ENCODE data around the gene DLST. TPM values are rescaled to one million over a fixed set of nuclear protein-coding genes. Genes with fewer than 3 reads are reported as not detected.

DLST gene
- polyA plus RNA-seq, 3 donors = 6.7 to 76.5 (median 7.3) TPM

GRCh38 chr14:74852922-74853530 lies 28.7 kb upstream of the DLST start:
- no peak overlapping the region for H3K9ac ChIP-seq (ENCODE audit: insufficient read depth, low read length, poor library complexity, severe bottlenecking)

GRCh38 chr14:74853581-74853980 lies 28.1 kb upstream of the DLST start:
- TF ChIP-seq, protein P1, sequence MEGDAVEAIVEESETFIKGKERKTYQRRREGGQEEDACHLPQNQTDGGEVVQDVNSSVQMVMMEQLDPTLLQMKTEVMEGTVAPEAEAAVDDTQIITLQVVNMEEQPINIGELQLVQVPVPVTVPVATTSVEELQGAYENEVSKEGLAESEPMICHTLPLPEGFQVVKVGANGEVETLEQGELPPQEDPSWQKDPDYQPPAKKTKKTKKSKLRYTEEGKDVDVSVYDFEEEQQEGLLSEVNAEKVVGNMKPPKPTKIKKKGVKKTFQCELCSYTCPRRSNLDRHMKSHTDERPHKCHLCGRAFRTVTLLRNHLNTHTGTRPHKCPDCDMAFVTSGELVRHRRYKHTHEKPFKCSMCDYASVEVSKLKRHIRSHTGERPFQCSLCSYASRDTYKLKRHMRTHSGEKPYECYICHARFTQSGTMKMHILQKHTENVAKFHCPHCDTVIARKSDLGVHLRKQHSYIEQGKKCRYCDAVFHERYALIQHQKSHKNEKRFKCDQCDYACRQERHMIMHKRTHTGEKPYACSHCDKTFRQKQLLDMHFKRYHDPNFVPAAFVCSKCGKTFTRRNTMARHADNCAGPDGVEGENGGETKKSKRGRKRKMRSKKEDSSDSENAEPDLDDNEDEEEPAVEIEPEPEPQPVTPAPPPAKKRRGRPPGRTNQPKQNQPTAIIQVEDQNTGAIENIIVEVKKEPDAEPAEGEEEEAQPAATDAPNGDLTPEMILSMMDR (IDR thresholded peaks at IDR 0.05) = no peak
- H3K27ac Mint-ChIP-seq = no peak overlapping the region
- no peaks in the 10 kb centered on the region for H3K27me3 ChIP-seq (ENCODE audit: control insufficient read depth in 2 of 2, insufficient read depth in 2 of 2, low read length in 2 of 2)
- H3K9ac ChIP-seq (ENCODE audit: insufficient read depth, low read length, poor library complexity, severe bottlenecking) = no peak overlapping the region
- no peak overlapping the region for H2AFZ ChIP-seq (ENCODE audit: insufficient read depth, low read depth, low read length, poor library complexity, severe bottlenecking)
- H3K4me1 ChIP-seq (ENCODE audit: control insufficient read depth in 1 of 2, insufficient read depth in 2 of 2, low read length in 2 of 2) = no peaks in the 10 kb centered on the region
- H3K36me3 Mint-ChIP-seq = no peaks in the 10 kb centered on the region
- no peaks in the 10 kb centered on the region for H3K9me3 ChIP-seq (replicated peaks in 1 of 2; ENCODE audit: control insufficient read depth in 1 of 2, insufficient read depth in 1 of 2, low read length in 2 of 2)
- H3K4me3 Mint-ChIP-seq = no peak overlapping the region
- peaks cover 7% of the 10 kb centered on the region for H3K4me1 Mint-ChIP-seq
- intact Hi-C loops (cut with micrococcal nuclease) = no loop called here
- no peaks in the 10 kb centered on the region for H3K79me2 ChIP-seq (ENCODE audit: insufficient read depth, low read length)
- no peak overlapping the region for H3K4me3 ChIP-seq (replicated peaks in 1 of 3; ENCODE audit: low read depth in 2 of 3, low read length in 3 of 3)
- no peak overlapping the region for H3K27ac ChIP-seq (ENCODE audit: low read depth in 1 of 2, low read length in 2 of 2)
- no peaks in the 10 kb centered on the region for H3K9me3 Mint-ChIP-seq
- DNase-seq = no peak
- H3K4me2 ChIP-seq (replicated peaks; ENCODE audit: extremely low read depth, low read length, poor library complexity, severe bottlenecking) = no peak overlapping the region
- WGBS (ENCODE audit: insufficient coverage) = 78% methylated on average over 3 of the region's 4 CpGs
- H4K20me1 ChIP-seq (ENCODE audit: insufficient read depth, low read length) = no peaks in the 10 kb centered on the region
- peaks cover 0 to 6% (median 0%) of the 10 kb centered on the region in 3 donors for H3K27me3 Mint-ChIP-seq (ENCODE audit: low read depth in 3 of 3)
- H3K36me3 ChIP-seq (replicated peaks in 1 of 2; ENCODE audit: control insufficient read depth in 1 of 2, insufficient read depth in 2 of 2, low read length in 2 of 2) = no peaks in the 10 kb centered on the region

More at GRCh38 chr14:74852922-74853530, 28.7 kb upstream of the DLST start:
- TF ChIP-seq, protein P1 (IDR thresholded peaks at IDR 0.05) = no peak
- Mint-ChIP-seq H3K4me1 (peaks cover 7% of the 10 kb centered on the region), H3K9me3 (no peaks in the 10 kb centered on the region), H3K4me3 (no peak overlapping the region), H3K36me3 (no peaks in the 10 kb centered on the region), H3K27ac (no peak overlapping the region), H3K27me3 (ENCODE audit: low read depth in 3 of 3) (peaks cover 0 to 6% (median 0%) of the 10 kb centered on the region in 3 donors)
- WGBS (ENCODE audit: insufficient coverage) = no CpG with 5 or more reads among the region's 2 CpGs
- Histone ChIP-seq H3K4me1 (ENCODE audit: control insufficient read depth in 1 of 2, insufficient read depth in 2 of 2, low read length in 2 of 2) (no peaks in the 10 kb centered on the region), H2AFZ (ENCODE audit: insufficient read depth, low read depth, low read length, poor library complexity, severe bottlenecking) (no peak overlapping the region), H3K79me2 (ENCODE audit: insufficient read depth, low read length) (no peaks in the 10 kb centered on the region), H3K4me2 (replicated peaks; ENCODE audit: extremely low read depth, low read length, poor library complexity, severe bottlenecking) (no peak overlapping the region), H3K9me3 (replicated peaks in 1 of 2; ENCODE audit: control insufficient read depth in 1 of 2, insufficient read depth in 1 of 2, low read length in 2 of 2) (no peaks in the 10 kb centered on the region), H3K27ac (ENCODE audit: low read depth in 1 of 2, low read length in 2 of 2) (no peak overlapping the region), H3K4me3 (replicated peaks in 1 of 3; ENCODE audit: low read depth in 2 of 3, low read length in 3 of 3) (no peak overlapping the region), H3K36me3 (replicated peaks in 1 of 2; ENCODE audit: control insufficient read depth in 1 of 2, insufficient read depth in 2 of 2, low read length in 2 of 2) (no peaks in the 10 kb centered on the region), H3K27me3 (ENCODE audit: control insufficient read depth in 2 of 2, insufficient read depth in 2 of 2, low read length in 2 of 2) (no peaks in the 10 kb centered on the region), H4K20me1 (ENCODE audit: insufficient read depth, low read length) (no peaks in the 10 kb centered on the region)
- intact Hi-C loops (cut with micrococcal nuclease) = no loop called here
- DNase-seq = no peak
